Measurements from ENCODE around the gene TAF9B.

- TF ChIP-seq, protein P1, sequence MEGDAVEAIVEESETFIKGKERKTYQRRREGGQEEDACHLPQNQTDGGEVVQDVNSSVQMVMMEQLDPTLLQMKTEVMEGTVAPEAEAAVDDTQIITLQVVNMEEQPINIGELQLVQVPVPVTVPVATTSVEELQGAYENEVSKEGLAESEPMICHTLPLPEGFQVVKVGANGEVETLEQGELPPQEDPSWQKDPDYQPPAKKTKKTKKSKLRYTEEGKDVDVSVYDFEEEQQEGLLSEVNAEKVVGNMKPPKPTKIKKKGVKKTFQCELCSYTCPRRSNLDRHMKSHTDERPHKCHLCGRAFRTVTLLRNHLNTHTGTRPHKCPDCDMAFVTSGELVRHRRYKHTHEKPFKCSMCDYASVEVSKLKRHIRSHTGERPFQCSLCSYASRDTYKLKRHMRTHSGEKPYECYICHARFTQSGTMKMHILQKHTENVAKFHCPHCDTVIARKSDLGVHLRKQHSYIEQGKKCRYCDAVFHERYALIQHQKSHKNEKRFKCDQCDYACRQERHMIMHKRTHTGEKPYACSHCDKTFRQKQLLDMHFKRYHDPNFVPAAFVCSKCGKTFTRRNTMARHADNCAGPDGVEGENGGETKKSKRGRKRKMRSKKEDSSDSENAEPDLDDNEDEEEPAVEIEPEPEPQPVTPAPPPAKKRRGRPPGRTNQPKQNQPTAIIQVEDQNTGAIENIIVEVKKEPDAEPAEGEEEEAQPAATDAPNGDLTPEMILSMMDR (IDR thresholded peaks at IDR 0.05 in 4 of 5, conservative IDR thresholded peaks at IDR 0.05 in 1 of 5): no peak
- no peak for TF ChIP-seq POLR2A (IDR thresholded peaks at IDR 0.05)
Measured at GRCh38 chrX:78111140-78111931, 28.1 kb downstream of the TAF9B start.
